Fibroblast of skin of left biceps (primary cell): Measurements from ENCODE around the gene PPP1R15B.

Source experiments
- DNase-seq, 2 experiments: peaks; one replicate each; pipeline ENCODE4 v3.0.0-alpha.2; 2013; ENCODE audit warnings: low read depth in 2 of 2

The PPP1R15B gene

DNA sequence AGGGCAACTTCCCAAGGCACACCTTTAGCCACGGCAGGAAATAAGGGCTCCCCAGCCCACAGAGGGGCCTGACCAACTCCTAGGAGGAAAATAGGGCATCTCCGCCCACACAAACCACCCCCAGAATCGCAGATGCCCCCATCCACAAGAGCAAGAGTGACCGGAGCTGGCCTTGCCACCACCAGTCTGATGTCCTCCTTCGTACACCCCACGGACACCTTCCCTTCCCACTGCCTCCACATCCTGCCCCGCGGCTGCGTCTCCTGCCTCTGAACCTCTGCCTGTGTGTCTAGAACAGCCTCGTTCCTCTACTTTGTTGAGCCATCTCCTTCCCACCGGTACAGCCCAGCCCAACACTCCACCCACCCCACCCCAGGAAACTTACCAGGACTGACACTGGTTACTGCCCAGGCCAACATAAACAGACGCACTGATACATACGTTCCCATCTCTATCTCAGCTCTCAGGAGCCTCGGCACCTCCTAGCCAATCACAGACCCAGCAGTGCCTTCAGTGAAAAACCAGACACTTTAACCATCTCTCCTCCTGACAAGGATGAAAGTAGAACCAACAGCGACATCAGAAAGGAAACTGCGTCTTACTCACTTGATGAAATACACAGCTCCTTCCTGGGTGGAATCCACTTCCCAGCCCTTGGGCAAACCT, 44.3 kb downstream of the PPP1R15B start:
- DNase-seq, result no peak

DNA sequence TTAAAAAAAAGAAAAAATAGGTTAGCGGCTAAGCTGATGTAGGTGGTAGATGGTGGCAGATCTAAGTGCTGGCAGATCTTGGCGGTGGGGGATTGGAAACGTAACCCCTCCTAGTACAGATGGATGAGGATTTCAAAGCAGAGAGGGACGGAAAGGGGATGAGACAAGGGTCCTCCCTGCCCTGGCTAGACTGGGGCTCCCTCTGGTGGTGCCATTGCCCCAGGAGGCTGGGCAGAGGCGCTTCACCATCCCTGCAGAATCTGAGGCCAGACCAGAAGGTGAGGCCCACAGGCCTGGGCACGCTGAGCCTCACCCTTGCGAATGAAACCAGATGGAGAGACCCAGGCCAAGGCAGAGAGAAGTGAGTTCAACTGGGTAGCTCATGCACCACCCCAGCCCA, 44.9 kb downstream of the PPP1R15B start:
- DNase-seq, result no peak

DNA sequence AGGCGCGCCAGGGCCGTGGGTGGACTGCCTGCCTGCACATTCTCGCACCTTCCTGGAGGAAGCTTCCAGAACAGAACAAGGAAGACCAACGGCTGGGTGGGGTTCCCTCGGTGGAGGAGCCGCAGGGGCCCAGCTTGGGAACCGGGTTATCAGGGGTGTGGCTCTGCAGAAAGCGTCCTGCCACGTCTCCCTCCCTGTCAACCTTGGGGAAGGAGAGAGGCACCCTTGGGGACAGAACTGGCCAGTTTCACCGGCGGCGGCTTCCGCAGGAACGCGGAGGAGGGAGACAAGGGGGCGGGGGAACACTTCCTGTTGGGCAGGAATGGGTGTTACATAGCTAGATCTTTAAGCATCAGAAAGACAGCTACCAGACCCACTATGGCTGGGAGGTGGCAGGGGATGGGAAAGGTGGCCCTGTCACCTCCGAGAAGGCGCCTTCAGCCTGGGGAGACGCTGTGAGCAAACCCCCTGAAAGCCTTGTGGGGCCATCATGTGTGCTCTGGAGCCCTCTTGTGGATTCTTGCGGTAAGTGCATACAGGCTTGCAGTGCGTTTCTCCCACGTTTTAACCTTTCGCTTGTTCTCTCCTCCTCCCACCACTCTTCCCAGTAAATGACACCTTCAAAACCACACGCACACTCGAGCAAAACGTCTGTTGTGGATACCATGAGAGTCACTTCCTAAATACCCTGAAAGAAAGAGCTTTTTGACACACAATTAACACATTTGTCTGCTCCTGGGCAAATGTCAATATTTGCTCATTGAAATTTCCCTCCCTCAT, 48.1 kb downstream of the PPP1R15B start:
- no peak for DNase-seq

DNA sequence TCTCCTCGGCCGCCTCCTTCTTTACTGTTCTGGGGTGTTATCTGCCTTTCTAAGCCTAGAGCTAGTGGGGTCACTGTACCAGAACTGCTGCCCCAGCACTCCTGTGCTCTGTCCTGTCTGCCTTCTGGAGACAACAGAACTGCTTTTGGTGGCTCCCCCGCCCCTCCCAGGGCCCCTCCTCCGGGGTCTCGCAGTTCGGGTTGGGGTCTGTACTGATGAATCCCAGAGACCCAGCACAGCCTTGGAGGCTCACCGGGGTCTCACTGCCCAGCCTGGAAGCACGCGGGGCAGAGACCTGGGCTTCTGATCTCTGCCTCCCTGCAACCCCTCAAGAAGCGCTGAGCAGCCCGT, 48.7 kb downstream of the PPP1R15B start:
- DNase-seq, result no peak

DNA sequence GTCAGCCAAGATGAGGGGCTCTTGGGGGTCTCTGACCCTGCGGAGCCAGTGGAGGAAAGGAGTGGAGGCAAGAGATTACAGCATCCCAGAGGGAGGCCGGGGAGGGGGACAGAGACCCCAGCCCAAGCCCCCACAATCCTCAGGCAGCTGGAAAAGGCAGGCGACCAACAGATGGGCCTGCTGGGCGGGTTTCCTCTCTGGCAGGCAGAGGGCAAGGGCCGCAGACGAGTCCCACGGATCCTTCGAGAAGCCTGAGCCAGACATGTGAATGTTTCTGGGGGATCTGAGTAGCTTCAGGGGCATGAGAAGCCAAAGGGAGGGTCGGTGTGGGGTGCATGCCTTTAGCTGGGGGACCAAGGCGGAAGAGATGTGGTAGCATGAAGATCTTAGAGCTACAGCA, 49.8 kb downstream of the PPP1R15B start:
- no peak for DNase-seq

DNA sequence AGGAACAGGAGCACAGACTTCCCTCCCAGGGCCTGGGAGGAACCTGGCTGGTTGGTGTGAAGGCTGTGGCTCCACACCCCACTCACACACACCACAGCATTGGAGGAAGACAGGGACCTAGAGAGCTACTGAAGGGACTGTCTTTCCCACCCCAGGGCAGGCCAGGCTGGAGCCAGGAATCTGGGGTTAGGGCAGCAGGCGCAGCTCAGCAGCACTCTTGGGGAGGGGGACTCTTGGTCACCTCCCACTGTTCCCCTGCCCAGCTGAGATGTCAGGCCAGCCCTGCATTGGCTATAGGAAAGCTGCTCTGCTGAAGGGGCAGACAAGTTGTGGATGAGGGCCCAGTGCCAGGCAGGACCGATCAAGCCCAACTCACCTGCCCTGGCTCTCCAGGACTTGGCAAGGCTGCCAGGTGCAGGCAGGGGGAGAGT, 50.3 kb downstream of the PPP1R15B start:
- DNase-seq, result no peak

DNA sequence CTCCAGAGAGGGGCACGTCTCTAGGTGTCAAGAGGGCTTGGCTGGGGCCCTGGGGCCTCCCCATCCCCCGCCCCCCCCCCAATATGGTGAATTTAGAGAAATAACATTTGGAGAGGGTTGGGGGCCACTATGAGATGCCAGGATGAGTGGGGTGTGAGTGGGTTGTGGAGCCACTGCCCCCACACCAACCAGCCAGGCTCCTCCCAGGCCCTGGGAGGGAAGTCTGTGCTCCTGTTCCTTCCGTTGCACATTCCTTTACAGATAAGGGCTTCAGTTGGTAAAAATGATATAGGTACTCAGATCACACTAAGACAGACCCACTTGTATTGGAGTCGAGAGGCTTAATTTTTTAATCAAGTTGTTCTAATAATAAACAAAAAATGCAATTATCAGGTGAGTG, 51.3 kb downstream of the PPP1R15B start:
- no peak for DNase-seq

DNA sequence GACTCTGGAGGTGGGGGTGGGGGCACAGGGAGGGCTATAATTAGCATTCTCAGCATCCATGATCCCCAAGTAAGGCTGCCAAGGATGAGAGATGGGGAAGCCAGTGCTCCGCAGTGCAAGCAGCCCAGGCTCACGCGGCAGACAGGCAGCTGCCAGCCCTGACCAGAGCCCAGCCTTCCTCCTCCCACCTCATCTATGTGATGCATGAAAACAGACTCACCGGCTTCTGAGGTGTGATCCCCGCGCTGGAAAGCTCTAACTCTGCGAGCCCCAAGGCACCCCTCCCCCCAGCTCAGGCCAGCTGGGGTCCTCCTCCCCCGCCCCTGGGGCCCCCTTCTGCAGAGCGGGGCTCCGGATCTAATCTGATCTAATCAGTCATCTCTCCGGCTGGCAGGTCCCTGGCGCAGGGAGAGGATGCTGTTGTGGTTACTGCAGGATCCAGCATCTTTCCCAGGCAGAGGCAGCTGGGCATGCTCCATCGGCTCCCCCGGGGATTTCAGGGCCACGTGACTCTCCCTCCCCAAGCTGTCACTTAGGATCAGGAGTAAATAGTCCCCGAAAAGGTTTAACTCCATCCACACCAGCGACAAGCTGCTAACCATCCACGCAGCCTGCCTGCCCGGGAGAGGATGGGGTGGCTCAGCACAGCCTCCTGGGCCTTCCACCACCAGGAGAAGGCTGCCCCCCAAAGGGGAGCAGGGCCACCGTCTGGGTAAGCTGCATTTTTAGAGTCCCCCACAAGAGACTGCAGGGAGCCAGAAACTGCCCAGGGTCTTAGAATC, 52.0 kb downstream of the PPP1R15B start, which contains the start of gene PLEKHA6:
PLEKHA6 (minus strand) TSS at position 456 of the 782 bp plus-strand sequence. CDS start 86,202 bp downstream, outside the sequence.
- no peak for DNase-seq

DNA sequence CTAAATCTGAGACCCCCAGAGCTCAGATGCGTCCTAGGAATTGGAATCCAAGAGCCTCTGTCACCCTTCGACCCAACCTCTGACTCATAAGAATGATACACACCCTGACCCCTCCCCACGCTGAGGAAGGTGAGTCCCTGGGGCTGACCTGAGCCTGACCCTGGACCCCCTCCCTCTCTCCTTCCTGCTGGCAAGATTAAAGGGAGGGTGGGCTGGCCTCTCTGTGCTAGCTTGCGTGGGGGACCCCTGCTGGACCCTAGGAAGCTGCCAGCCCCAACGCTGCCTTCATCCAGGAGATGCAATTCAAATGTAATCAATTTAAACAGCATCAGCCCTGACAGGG, 52.5 kb downstream of the PPP1R15B start:
- no peak for DNase-seq

DNA sequence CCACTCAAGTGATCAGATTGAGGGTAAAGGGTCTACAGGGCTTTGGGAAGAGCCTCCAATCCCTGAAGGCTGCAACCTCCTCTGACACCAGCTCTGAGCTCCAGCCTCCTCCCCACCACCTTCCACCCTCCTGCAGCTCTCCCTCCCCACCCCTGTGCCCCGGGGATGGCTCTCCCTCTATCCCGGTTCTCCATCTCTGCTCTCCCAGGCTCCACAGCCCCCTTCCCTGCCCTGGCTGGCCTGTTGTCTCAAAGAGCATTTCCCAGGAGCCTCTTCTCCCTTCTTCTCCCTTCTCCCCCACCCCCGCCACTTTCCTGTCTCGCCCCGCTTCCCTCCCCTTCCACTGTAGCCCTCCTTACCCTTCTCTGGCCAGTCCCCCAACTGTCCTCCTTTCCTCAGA, 53.0 kb downstream of the PPP1R15B start:
- DNase-seq, result no peak

DNA sequence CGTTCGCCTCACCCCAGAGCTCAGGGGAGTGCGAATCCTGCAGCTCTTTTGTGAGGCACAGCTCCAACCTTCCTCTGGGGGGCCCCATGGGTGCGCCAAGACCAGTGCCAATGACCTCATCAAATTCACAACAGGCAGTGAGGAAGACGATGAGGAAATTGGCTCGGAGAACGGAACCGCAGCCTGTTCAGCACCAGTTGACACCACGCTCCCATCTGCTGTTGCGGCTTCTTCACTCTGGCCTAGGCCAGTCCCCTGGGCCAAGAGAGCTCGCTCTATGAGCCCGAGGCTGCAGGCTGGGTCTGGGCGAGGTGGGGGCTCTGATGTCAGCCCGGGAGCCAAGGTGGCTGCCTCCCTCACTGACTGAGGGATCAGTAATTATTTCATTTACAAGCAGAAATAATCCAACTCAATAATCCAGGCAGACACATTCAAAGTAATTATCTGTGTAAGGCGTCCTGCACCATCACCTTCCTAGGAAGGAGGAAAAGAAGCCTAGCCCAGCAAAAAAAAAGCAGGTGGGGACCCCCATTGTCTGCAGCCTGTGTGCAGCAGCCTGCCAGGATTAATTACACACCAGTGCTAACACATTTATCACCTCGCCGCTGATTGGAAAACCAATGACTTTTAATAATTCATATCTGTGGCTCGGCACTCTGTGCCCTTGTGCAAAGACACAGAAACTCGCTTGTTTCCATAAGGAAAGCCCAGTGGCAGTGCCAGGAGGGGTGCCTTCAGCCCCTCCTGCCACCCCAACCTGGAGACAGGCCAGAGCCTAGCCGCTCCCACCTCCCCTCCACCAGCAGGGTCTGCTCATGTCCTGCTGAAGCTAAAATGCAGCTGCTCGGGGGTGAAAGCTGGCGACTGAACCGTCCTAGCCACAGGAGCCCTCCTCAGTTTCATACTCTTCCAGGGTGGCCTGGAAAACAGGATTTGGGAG, 53.8 kb downstream of the PPP1R15B start:
- DNase-seq, result no peak

DNA sequence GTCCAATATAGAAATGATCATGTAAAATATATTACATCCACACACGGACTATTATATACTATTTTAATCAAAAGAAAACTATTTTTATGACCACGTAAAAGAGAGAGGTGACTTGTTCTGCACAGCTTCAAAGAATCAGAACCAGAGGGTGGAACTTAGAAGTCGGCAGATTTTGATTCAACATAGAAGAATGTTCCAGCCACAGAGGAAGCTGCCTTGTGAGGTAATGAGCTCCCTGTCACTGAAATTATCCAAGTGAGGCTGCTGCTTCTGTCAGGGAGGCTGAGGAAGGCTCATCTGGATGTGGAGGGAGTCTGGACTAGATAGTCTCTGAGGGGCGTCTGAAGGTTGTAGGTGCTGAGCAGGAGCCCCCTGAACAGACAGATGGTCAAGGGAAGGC, 54.6 kb downstream of the PPP1R15B start:
- DNase-seq, result no peak

DNA sequence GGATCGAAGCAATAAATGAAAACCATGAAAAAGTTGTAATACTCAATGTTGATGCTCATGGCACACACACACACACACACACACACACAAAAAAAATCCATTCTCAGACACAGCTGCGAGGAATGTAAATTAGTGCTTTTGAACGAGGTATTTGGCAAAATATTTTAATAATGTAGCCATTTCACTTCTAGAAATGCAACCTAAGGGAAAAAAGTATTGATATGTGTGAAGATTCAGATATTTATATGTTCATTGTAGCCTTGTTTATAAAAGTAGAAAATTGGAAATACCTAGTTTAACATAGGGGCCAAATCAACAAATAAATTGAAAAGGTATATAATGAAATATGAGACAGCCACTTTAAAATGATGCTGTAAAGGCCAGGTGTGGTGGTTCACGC, 55.7 kb downstream of the PPP1R15B start:
- DNase-seq, result no peak

DNA sequence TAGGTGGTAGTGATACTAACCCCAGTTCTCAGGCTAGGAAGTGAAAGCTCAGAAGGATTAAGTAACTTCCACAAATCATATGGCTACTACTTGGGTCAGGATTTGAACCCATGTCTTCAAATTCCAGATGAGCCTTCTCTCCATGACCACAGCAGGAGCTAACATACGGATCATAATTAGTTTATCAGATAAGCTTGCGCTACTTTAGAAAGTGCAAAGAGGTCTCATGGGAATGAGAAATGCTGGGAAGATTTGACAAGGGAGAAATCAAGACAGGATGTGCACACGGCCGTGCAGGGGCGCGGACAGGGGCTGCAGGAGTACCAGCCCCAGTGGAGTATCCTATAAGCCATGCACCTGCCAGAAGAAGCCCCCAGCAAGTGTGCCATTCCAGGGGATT, 57.0 kb downstream of the PPP1R15B start:
- no peak for DNase-seq
